BJ (cell line): ENCODE results near the gene PMP22. TPM values are rescaled to one million over a fixed set of nuclear protein-coding genes. Genes with fewer than 3 reads are reported as not detected.

ENCODE experiments used
- CTCF ChIA-PET: fragments of 350-600 bp; formaldehyde crosslinking; extraction: SDS; loops from one replicate; lab custom pipeline; 2021; ENCODE audit warnings: antibody characterized with exemption, inconsistent platforms; lab: Yijun Ruan, JAX
- POLR2A ChIA-PET: fragments of 300-600 bp; sonication (Branson Sonifier 250); formaldehyde crosslinking; extraction: SDS; loops from one replicate; lab custom pipeline; 2021; ENCODE audit warnings: antibody characterized with exemption; lab: Charles Lee
- DNase-seq: peaks from one replicate; pipeline ENCODE4 v3.0.0-alpha.2; 2011; ENCODE audit warnings: low read depth
- H3K27me3 ChIP-seq: 2 replicates; pipeline ENCODE4 v1.6.0; 2011; ENCODE audit warnings: low read length; ENCODE audit not compliant: control insufficient read depth, insufficient read depth
- H3K36me3 ChIP-seq: 2 replicates; pipeline ENCODE4 v1.5.1; 2011; ENCODE audit warnings: low read length; ENCODE audit not compliant: control insufficient read depth, insufficient read depth
- H3K4me3 ChIP-seq: 2 replicates; pipeline ENCODE4 v1.5.1; 2011; ENCODE audit warnings: low read depth, mild to moderate bottlenecking, control low read depth, low read length
- polyA plus RNA-seq: library from polyadenylated mRNA; depleted of rRNA; stranded (reverse); fragments of >200 nt; gene quantifications from 2 replicates; pipeline ENCODE4 v1.2.3, GENCODE V29; 2011
- TF ChIP-seq, protein P1 (sequence below): IDR thresholded peaks from 2 replicates; pipeline ENCODE4 v1.5.1; 2011; ENCODE audit warnings: low read depth, mild to moderate bottlenecking, control low read depth, inconsistent platforms, low read length, moderate library complexity; ENCODE audit not compliant: insufficient read depth

PMP22 gene
- polyA plus RNA-seq, 1 experiment: 208 TPM

DNA sequence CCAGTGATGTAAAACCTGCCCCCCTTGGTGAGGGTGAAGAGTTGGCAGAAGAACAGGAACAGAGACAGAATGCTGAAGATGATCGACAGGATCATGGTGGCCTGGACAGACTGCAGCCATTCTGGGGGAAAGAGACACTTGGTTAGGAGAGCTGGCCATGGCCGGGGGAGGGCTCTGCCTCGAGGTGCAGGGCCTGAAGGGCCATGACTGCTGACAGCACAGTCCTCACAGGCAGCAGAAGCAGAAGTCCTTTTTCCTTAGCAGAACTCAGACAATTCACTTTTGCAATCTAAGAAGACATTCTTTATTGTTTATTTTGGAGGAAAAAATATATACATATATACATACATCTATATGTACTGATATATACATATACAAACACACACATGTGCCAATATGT, 25.6 kb downstream of the PMP22 start:
- ChIA-PET CTCF (no interaction called here), POLR2A (no interaction called here)
- no peak for DNase-seq
- TF ChIP-seq, protein P1, sequence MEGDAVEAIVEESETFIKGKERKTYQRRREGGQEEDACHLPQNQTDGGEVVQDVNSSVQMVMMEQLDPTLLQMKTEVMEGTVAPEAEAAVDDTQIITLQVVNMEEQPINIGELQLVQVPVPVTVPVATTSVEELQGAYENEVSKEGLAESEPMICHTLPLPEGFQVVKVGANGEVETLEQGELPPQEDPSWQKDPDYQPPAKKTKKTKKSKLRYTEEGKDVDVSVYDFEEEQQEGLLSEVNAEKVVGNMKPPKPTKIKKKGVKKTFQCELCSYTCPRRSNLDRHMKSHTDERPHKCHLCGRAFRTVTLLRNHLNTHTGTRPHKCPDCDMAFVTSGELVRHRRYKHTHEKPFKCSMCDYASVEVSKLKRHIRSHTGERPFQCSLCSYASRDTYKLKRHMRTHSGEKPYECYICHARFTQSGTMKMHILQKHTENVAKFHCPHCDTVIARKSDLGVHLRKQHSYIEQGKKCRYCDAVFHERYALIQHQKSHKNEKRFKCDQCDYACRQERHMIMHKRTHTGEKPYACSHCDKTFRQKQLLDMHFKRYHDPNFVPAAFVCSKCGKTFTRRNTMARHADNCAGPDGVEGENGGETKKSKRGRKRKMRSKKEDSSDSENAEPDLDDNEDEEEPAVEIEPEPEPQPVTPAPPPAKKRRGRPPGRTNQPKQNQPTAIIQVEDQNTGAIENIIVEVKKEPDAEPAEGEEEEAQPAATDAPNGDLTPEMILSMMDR: no peak
- no peak overlapping the region for H3K4me3 ChIP-seq
- peaks cover 15% of the 10 kb centered on the region for H3K36me3 ChIP-seq
- H3K27me3 ChIP-seq: no peaks in the 10 kb centered on the region

DNA sequence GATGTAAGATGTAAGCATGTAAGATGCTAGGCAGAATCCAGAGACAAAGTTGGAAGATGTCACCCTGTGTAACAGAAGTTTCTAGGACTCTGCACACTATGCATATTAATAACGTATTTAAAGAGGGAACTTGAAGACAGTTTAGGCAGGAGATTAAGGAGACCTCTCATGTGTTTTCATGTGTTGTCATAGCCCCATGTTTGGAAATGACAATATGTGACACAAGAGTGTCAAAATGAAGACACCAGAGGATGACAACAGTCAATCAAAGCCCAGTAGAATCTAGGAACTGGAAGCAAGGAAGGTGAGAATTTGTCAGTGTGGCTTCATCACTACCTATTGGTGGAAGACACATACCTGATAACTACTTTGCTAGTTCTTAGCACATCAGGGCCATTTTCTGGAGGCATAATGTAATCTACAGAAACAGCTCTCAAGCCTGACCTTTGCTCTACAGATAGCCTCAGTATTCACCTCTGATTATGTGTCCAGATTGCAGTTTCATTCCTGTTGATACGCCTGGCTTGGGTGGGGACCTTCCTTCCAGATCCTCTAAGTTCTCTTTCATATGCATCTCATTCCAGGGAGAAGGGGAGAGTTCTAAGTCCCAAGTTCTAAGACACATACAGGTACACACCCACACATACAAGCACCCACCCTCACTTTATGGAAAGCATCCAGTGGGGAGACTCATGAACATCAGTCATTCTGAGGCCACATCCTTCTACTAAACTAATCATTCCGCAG, 26.3 kb downstream of the PMP22 start:
- CTCF ChIA-PET: no interaction called here
- no peaks in the 10 kb centered on the region for H3K27me3 ChIP-seq

DNA sequence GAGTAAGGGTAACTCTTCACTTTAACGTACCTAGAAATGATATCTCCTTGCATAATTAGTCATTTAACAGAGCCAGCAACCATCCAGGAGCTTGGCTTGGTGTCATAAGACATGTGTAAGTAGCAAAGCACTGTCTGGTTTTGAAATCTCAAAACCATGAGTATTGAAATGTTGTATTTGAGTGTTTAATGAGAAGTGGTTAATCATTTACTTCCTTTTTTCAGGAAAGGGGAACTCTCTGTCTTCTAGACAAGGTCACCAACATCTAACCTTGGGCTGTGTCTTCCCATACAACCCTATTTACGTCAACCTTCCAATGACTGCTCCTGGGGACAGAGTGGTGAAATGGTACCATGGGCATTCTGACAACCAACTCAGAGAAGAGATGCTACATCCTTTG, 27.1 kb downstream of the PMP22 start:
- CTCF ChIA-PET: interaction anchor here (1.3 kb wide), 1 partner anchor 20 kb away, joined by 4 read pairs; no protein-coding TSS in a partner anchor
- H3K4me3 ChIP-seq: no peak overlapping the region
- POLR2A ChIA-PET: no interaction called here
- no peaks in the 10 kb centered on the region for H3K27me3 ChIP-seq
- TF ChIP-seq, protein P1: no peak
- DNase-seq: no peak
- peaks cover 21% of the 10 kb centered on the region for H3K36me3 ChIP-seq

More for the DNA sequence above, 26.3 kb downstream of the PMP22 start:
- no peak for DNase-seq
- H3K36me3 ChIP-seq: peaks cover 19% of the 10 kb centered on the region
- TF ChIP-seq, protein P1: no peak
- POLR2A ChIA-PET: no interaction called here
- no peak overlapping the region for H3K4me3 ChIP-seq

DNA sequence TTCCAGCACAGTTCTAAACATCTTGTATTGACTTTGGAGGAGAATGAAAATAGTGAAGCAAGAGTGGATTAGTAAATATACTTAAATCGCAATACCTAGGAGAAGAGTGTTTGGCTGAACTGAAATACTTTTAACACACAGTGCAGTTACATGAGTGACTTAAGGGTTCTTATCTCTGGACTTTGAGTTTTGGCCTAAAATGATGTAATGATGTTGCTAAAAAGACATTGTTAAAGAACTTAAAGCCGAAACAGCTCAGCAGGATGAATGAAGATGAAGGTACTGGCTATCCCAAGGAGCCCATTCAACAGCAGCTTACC, 28.1 kb downstream of the PMP22 start:
- CTCF ChIA-PET: interaction anchor here (1.3 to 1.4 kb wide), 2 partner anchors 21 to 22 kb away, joined by 4 read pairs; no protein-coding TSS in a partner anchor
- no peak overlapping the region for H3K4me3 ChIP-seq
- POLR2A ChIA-PET: no interaction called here
- H3K36me3 ChIP-seq: peaks cover 22% of the 10 kb centered on the region
- TF ChIP-seq, protein P1: no peak
- DNase-seq: no peak
- H3K27me3 ChIP-seq: no peaks in the 10 kb centered on the region

DNA sequence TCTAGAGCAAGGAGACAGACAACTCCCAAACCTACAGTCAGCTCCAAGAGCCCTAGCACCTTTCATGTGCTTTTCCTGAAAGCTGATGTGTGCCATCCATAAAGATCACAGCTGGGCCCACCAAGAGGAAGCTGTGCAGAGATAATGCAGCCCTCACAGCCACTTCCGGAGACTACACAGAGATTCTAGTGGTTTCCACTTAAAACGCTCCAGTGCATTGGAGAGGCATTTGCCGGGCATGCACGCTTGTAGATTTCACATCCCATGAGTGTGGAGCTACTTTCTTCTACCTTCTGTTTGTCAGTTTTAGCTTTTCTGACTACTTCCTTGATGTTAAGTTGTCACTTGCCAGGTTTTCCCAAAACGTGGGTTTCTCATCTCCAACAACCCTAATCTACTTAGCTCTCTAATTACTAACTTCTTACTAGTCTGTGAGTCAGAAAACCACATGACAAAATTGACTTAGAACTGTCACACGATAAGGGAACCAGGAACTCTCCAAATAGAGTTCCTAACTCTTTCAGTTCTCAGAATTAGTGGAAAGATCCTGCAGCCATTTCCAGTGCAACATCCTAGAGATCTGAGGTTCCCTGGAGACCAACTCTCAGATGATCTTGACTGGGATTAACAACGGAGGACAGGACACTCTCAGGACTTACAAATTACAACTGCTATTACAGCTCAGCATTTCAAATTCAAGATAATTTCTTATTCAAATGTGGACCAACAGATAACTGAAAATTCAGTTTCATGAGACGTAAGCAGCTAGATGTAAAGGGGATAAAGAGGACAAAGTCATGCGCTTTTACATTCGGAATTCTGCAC, 28.6 kb downstream of the PMP22 start:
- no peak overlapping the region for H3K4me3 ChIP-seq
- CTCF ChIA-PET: interaction anchor here (1.3 to 1.4 kb wide), 2 partner anchors 21 to 22 kb away, joined by 4 read pairs; no protein-coding TSS in a partner anchor

More for the DNA sequence above, 28.6 kb downstream of the PMP22 start:
- POLR2A ChIA-PET: no interaction called here
- Histone ChIP-seq H3K27me3 (no peaks in the 10 kb centered on the region), H3K36me3 (peaks cover 27% of the 10 kb centered on the region)
- TF ChIP-seq, protein P1: no peak
- DNase-seq: no peak
